CD14-positive monocyte (primary cell): ENCODE measurements around the gene POLRMT. TPM values are rescaled to one million over a fixed set of nuclear protein-coding genes. Genes with fewer than 3 reads are reported as not detected.
"Not testable (repeated sequence)": the region's sequence is repeated elsewhere in the genome, so short reads cannot be mapped to it uniquely, and the experiment has no call there.

ENCODE experiments used
- DNase-seq, 3 donors: peaks; one replicate each; pipeline ENCODE4 v3.0.0-alpha.2; 2011 to 2022
- H2AFZ ChIP-seq: 2 replicates; pipeline ENCODE4 v1.6.0; 2012; ENCODE audit warnings: mild to moderate bottlenecking, low read depth, low read length, inconsistent platforms; ENCODE audit not compliant: insufficient read depth, poor library complexity, severe bottlenecking
- H3K27ac ChIP-seq, 2 donors: 1 replicate in 1 of 2; 2 replicates in 1 of 2; pipeline ENCODE4 v1.5.1; 2012 to 2013; ENCODE audit warnings: low read length in 2 of 2, control low read depth in 1 of 2, inconsistent platforms in 1 of 2, low read depth in 1 of 2, mild to moderate bottlenecking in 1 of 2
- H3K27me3 ChIP-seq, 2 donors: one replicate each; pipeline versions ENCODE4 v1.6.0 to v1.6.1; 2011 to 2013; ENCODE audit warnings: low read length in 2 of 2; ENCODE audit not compliant: control insufficient read depth in 2 of 2, insufficient read depth in 2 of 2
- H3K36me3 ChIP-seq, 2 donors: replicated peaks in 1 of 2; 1 replicate in 1 of 2; 2 replicates in 1 of 2; pipeline versions ENCODE4 v1.5.1 to v1.6.1; 2012 to 2013; ENCODE audit warnings: low read length in 2 of 2, control low read depth in 1 of 2, inconsistent platforms in 1 of 2, mild to moderate bottlenecking in 1 of 2; ENCODE audit not compliant: insufficient read depth in 2 of 2, control insufficient read depth in 1 of 2
- H3K4me1 ChIP-seq, 2 donors: 1 replicate in 1 of 2; 2 replicates in 1 of 2; pipeline versions ENCODE4 v1.5.1 to v1.6.1; 2012 to 2013; ENCODE audit warnings: low read length in 2 of 2, control low read depth in 1 of 2, inconsistent platforms in 1 of 2, mild to moderate bottlenecking in 1 of 2, moderate library complexity in 1 of 2; ENCODE audit not compliant: insufficient read depth in 2 of 2, control insufficient read depth in 1 of 2
- H3K4me2 ChIP-seq: replicated peaks from 2 replicates; pipeline ENCODE3; 2012; ENCODE audit warnings: low read length, moderate library complexity, mild to moderate bottlenecking; ENCODE audit not compliant: poor library complexity, severe bottlenecking; ENCODE audit errors: extremely low read depth
- H3K4me3 ChIP-seq, 3 experiments: fragments of 200-600 bp in 1 of 3; sonication (generic) in 1 of 3; replicated peaks in 1 of 3; 1 replicate in 2 of 3; 2 replicates in 1 of 3; pipeline ENCODE4 v1.5.1; 2011 to 2013; ENCODE audit warnings: low read length in 3 of 3, mild to moderate bottlenecking in 3 of 3, control low read depth in 2 of 3, low read depth in 2 of 3, inconsistent platforms in 1 of 3, moderate library complexity in 1 of 3
- H3K79me2 ChIP-seq: 2 replicates; pipeline ENCODE4 v1.6.0; 2012; ENCODE audit warnings: mild to moderate bottlenecking, control low read depth, inconsistent platforms, low read length, moderate library complexity; ENCODE audit not compliant: insufficient read depth
- H3K9ac ChIP-seq: 2 replicates; pipeline ENCODE4 v1.6.0; 2017; ENCODE audit warnings: low read length, mild to moderate bottlenecking; ENCODE audit not compliant: insufficient read depth, poor library complexity, severe bottlenecking
- H3K9me3 ChIP-seq, 2 donors: replicated peaks in 1 of 2; 1 replicate in 1 of 2; 2 replicates in 1 of 2; pipeline versions ENCODE4 v1.5.1 to v1.6.1; 2012 to 2013; ENCODE audit warnings: low read length in 2 of 2, control low read depth in 1 of 2; ENCODE audit not compliant: control insufficient read depth in 1 of 2, insufficient read depth in 1 of 2
- H4K20me1 ChIP-seq: 2 replicates; pipeline ENCODE4 v1.6.0; 2012; ENCODE audit warnings: mild to moderate bottlenecking, low read length, control low read depth, moderate library complexity; ENCODE audit not compliant: insufficient read depth
- H3K27ac Mint-ChIP-seq, 7 donors: one replicate each; pipeline ENCODE4 v1.8.0; 2020; ENCODE audit warnings: mild to moderate bottlenecking in 7 of 7, mixed read lengths in 7 of 7, moderate library complexity in 6 of 7, inconsistent platforms in 2 of 7
- H3K27me3 Mint-ChIP-seq, 3 donors: one replicate each; pipeline ENCODE4 v1.8.0; 2021 to 2022; ENCODE audit warnings: low read depth in 3 of 3, mild to moderate bottlenecking in 3 of 3, mixed read lengths in 3 of 3, moderate library complexity in 3 of 3, inconsistent platforms in 1 of 3
- H3K36me3 Mint-ChIP-seq, 2 donors: one replicate each; pipeline ENCODE4 v1.8.0; 2020; ENCODE audit warnings: mixed read lengths in 2 of 2, inconsistent platforms in 1 of 2, mild to moderate bottlenecking in 1 of 2
- H3K4me1 Mint-ChIP-seq: one replicate; pipeline ENCODE4 v1.8.0; 2020; ENCODE audit warnings: mild to moderate bottlenecking, mixed read lengths
- H3K4me3 Mint-ChIP-seq, 2 donors: one replicate each; pipeline ENCODE4 v1.8.0; 2020; ENCODE audit warnings: mild to moderate bottlenecking in 2 of 2, mixed read lengths in 2 of 2, moderate library complexity in 1 of 2
- H3K9me3 Mint-ChIP-seq, 7 donors: one replicate each; pipeline ENCODE4 v1.8.0; 2020 to 2022; ENCODE audit warnings: mixed read lengths in 7 of 7, mild to moderate bottlenecking in 6 of 7, moderate library complexity in 6 of 7, inconsistent platforms in 2 of 7
- CTCF ChIP-seq: fragments of 200-600 bp; IDR thresholded peaks from one replicate; pipeline ENCODE4 v1.8.0; 2022; ENCODE audit warnings: antibody characterized with exemption, mild to moderate bottlenecking
- WGBS: methylation state at CpG from one replicate; pipeline ENCODE4 v1.1.5; 2013; ENCODE audit warnings: missing lambda C conversion rate; ENCODE audit not compliant: insufficient coverage; 5-methylcytosine and 5-hydroxymethylcytosine counted together
- intact Hi-C, 2 donors: fragments of 100-400 bp; cut with micrococcal nuclease; formaldehyde crosslinking; loops; one replicate each; pipeline versions ENCODE4 v1.15.0 to v1.15.1; 2023
- polyA plus RNA-seq, 3 donors: library from polyadenylated mRNA; depleted of rRNA in 1 of 3; unstranded in 2 of 3; stranded (reverse) in 1 of 3; fragments of 300-500 nt in 2 of 3; fragments of >200 nt in 1 of 3; fragmentation: Illumina TruSeq in 2 of 3; gene quantifications; 1 replicate in 2 of 3; 2 replicates in 1 of 3; pipeline ENCODE4 v1.2.3, GENCODE V29; 2012 to 2021

The POLRMT gene
- polyA plus RNA-seq, 3 donors, result 16.2 to 40.5 (median 17.6) TPM

- peaks cover 0 to 4% (median 3%) of the 10 kb centered on the region in 3 donors for H3K27me3 Mint-ChIP-seq
- H3K36me3 Mint-ChIP-seq, result peaks cover 28 to 62% of the 10 kb centered on the region in 2 donors
- H3K4me2 ChIP-seq, result no peak overlapping the region
- no peak overlapping the region for H3K4me3 ChIP-seq
- peaks cover 3% of the 10 kb centered on the region for H4K20me1 ChIP-seq
- H3K9me3 ChIP-seq, result no peaks in the 10 kb centered on the region
- H3K36me3 ChIP-seq, result peaks cover 9 to 39% of the 10 kb centered on the region in 2 donors
- H3K4me1 ChIP-seq, result peaks cover 18 to 26% of the 10 kb centered on the region in 2 donors
- peaks cover 24% of the 10 kb centered on the region for H3K4me1 Mint-ChIP-seq
- H3K27me3 ChIP-seq, result no peaks in the 10 kb centered on the region
- DNase-seq, result no peak
- WGBS, result 95% methylated on average over 27 of the region's 30 CpGs
- no peak overlapping the region for H3K9ac ChIP-seq
- H3K4me3 Mint-ChIP-seq, result no peak overlapping the region
- H3K9me3 Mint-ChIP-seq, result no peaks in the 10 kb centered on the region
- TF ChIP-seq CTCF, result no peak
- no peak overlapping the region for H3K27ac Mint-ChIP-seq
- intact Hi-C loops, result loop anchor here (10.0 kb wide), 2 partner anchors 95 to 125 kb away; partner anchors contain the start of genes CDC34 (in 1 of the 2) and TPGS1 (in 1 of the 2)
- H2AFZ ChIP-seq, result no peak overlapping the region
- H3K79me2 ChIP-seq, result peaks cover 4% of the 10 kb centered on the region
- H3K27ac ChIP-seq, result no peak overlapping the region
Measured at GRCh38 chr19:629961-630714, 3.2 kb downstream of the POLRMT start.

GRCh38 chr19:629515-629914 is 3.8 kb downstream of the POLRMT start:
- H3K79me2 ChIP-seq, H3K4me2 ChIP-seq, DNase-seq, H2AFZ ChIP-seq, H3K9ac ChIP-seq, H3K27ac Mint-ChIP-seq, H3K9me3 ChIP-seq, H3K27me3 ChIP-seq, H3K27me3 Mint-ChIP-seq, H3K4me3 ChIP-seq, H3K4me3 Mint-ChIP-seq, H3K9me3 Mint-ChIP-seq, H4K20me1 ChIP-seq, H3K27ac ChIP-seq, intact Hi-C loops: not testable (repeated sequence)
- 94% methylated on average over 21 of the region's 25 CpGs for WGBS
- Histone ChIP-seq H3K36me3 (peaks cover 15 to 46% of the 10 kb centered on the region in 2 donors), H3K4me1 (peaks cover 18 to 25% of the 10 kb centered on the region in 2 donors)
- Mint-ChIP-seq H3K36me3 (peaks cover 28 to 64% of the 10 kb centered on the region in 2 donors), H3K4me1 (peaks cover 24% of the 10 kb centered on the region)
